ENCODE results near the gene KCTD16.

Gene KCTD16

GRCh38 chr5:144162686-144163085 is 8.0 kb upstream of the KCTD16 start:
- Histone ChIP-seq H3K27ac (ENCODE audit: insufficient read depth, low read length, poor library complexity, severe bottlenecking) (no peak overlapping the region), H3K4me1 (ENCODE audit: control insufficient read depth, insufficient read depth, low read length, poor library complexity, severe bottlenecking) (no peaks in the 10 kb centered on the region), H3K36me3 (ENCODE audit: control insufficient read depth, insufficient read depth, low read length) (peaks cover 54% of the 10 kb centered on the region), H3K27me3 (replicated peaks; ENCODE audit: control insufficient read depth, insufficient read depth, low read length, poor library complexity, severe bottlenecking) (no peaks in the 10 kb centered on the region), H3K4me3 (ENCODE audit: insufficient read depth, low read depth, low read length, poor library complexity, severe bottlenecking) (no peak overlapping the region), H3K9me3 (ENCODE audit: control insufficient read depth, low read length) (no peaks in the 10 kb centered on the region)
- no peak for DNase-seq

GRCh38 chr5:144166696-144167095 is 4.0 kb upstream of the KCTD16 start:
- no peak overlapping the region for H3K4me3 ChIP-seq (ENCODE audit: insufficient read depth, low read depth, low read length, poor library complexity, severe bottlenecking)
- H3K36me3 ChIP-seq (ENCODE audit: control insufficient read depth, insufficient read depth, low read length), result peaks cover 39% of the 10 kb centered on the region
- no peak for DNase-seq
- no peaks in the 10 kb centered on the region for H3K9me3 ChIP-seq (ENCODE audit: control insufficient read depth, low read length)
- H3K27ac ChIP-seq (ENCODE audit: insufficient read depth, low read length, poor library complexity, severe bottlenecking), result no peak overlapping the region
- peaks cover 16% of the 10 kb centered on the region for H3K4me1 ChIP-seq (ENCODE audit: control insufficient read depth, insufficient read depth, low read length, poor library complexity, severe bottlenecking)
- H3K27me3 ChIP-seq (replicated peaks; ENCODE audit: control insufficient read depth, insufficient read depth, low read length, poor library complexity, severe bottlenecking), result no peaks in the 10 kb centered on the region

GRCh38 chr5:144167998-144168397 is 2.7 kb upstream of the KCTD16 start:
- DNase-seq, result no peak
- peaks cover 27% of the 10 kb centered on the region for H3K36me3 ChIP-seq (ENCODE audit: control insufficient read depth, insufficient read depth, low read length)
- no peak overlapping the region for H3K27ac ChIP-seq (ENCODE audit: insufficient read depth, low read length, poor library complexity, severe bottlenecking)
- H3K9me3 ChIP-seq (ENCODE audit: control insufficient read depth, low read length), result no peaks in the 10 kb centered on the region
- no peak overlapping the region for H3K4me3 ChIP-seq (ENCODE audit: insufficient read depth, low read depth, low read length, poor library complexity, severe bottlenecking)
- no peaks in the 10 kb centered on the region for H3K27me3 ChIP-seq (replicated peaks; ENCODE audit: control insufficient read depth, insufficient read depth, low read length, poor library complexity, severe bottlenecking)
- H3K4me1 ChIP-seq (ENCODE audit: control insufficient read depth, insufficient read depth, low read length, poor library complexity, severe bottlenecking), result peaks cover 16% of the 10 kb centered on the region

- Histone ChIP-seq H3K4me1 (ENCODE audit: control insufficient read depth, insufficient read depth, low read length, poor library complexity, severe bottlenecking) (peaks cover 16% of the 10 kb centered on the region), H3K9me3 (ENCODE audit: control insufficient read depth, low read length) (no peaks in the 10 kb centered on the region), H3K27ac (ENCODE audit: insufficient read depth, low read length, poor library complexity, severe bottlenecking) (peak overlapping the region; percentile 92), H3K36me3 (ENCODE audit: control insufficient read depth, insufficient read depth, low read length) (peaks cover 9% of the 10 kb centered on the region), H3K4me3 (ENCODE audit: insufficient read depth, low read depth, low read length, poor library complexity, severe bottlenecking) (peak overlapping the region; percentile 80), H3K27me3 (replicated peaks; ENCODE audit: control insufficient read depth, insufficient read depth, low read length, poor library complexity, severe bottlenecking) (no peaks in the 10 kb centered on the region)
- no peak for DNase-seq
Observed at GRCh38 chr5:144169904-144170275, 783 bp upstream of the KCTD16 start.

- H3K4me1 ChIP-seq (ENCODE audit: control insufficient read depth, insufficient read depth, low read length, poor library complexity, severe bottlenecking), result peaks cover 16% of the 10 kb centered on the region
- peaks cover 2% of the 10 kb centered on the region for H3K36me3 ChIP-seq (ENCODE audit: control insufficient read depth, insufficient read depth, low read length)
- no peaks in the 10 kb centered on the region for H3K27me3 ChIP-seq (replicated peaks; ENCODE audit: control insufficient read depth, insufficient read depth, low read length, poor library complexity, severe bottlenecking)
- H3K9me3 ChIP-seq (ENCODE audit: control insufficient read depth, low read length), result no peaks in the 10 kb centered on the region
- no peak for DNase-seq
- H3K4me3 ChIP-seq (ENCODE audit: insufficient read depth, low read depth, low read length, poor library complexity, severe bottlenecking), result no peak overlapping the region
- H3K27ac ChIP-seq (ENCODE audit: insufficient read depth, low read length, poor library complexity, severe bottlenecking), result no peak overlapping the region
Observed at GRCh38 chr5:144173766-144174165, 3.1 kb downstream of the KCTD16 start.

GRCh38 chr5:144177548-144177947 is 6.9 kb downstream of the KCTD16 start:
- H3K27ac ChIP-seq (ENCODE audit: insufficient read depth, low read length, poor library complexity, severe bottlenecking), result no peak overlapping the region
- no peak for DNase-seq
- no peaks in the 10 kb centered on the region for H3K9me3 ChIP-seq (ENCODE audit: control insufficient read depth, low read length)
- H3K4me1 ChIP-seq (ENCODE audit: control insufficient read depth, insufficient read depth, low read length, poor library complexity, severe bottlenecking), result no peaks in the 10 kb centered on the region
- H3K27me3 ChIP-seq (replicated peaks; ENCODE audit: control insufficient read depth, insufficient read depth, low read length, poor library complexity, severe bottlenecking), result no peaks in the 10 kb centered on the region
- H3K4me3 ChIP-seq (ENCODE audit: insufficient read depth, low read depth, low read length, poor library complexity, severe bottlenecking), result no peak overlapping the region
- no peaks in the 10 kb centered on the region for H3K36me3 ChIP-seq (ENCODE audit: control insufficient read depth, insufficient read depth, low read length)

GRCh38 chr5:144179226-144179625 is 8.6 kb downstream of the KCTD16 start:
- H3K27ac ChIP-seq (ENCODE audit: insufficient read depth, low read length, poor library complexity, severe bottlenecking), result no peak overlapping the region
- H3K9me3 ChIP-seq (ENCODE audit: control insufficient read depth, low read length), result no peaks in the 10 kb centered on the region
- no peaks in the 10 kb centered on the region for H3K27me3 ChIP-seq (replicated peaks; ENCODE audit: control insufficient read depth, insufficient read depth, low read length, poor library complexity, severe bottlenecking)
- H3K36me3 ChIP-seq (ENCODE audit: control insufficient read depth, insufficient read depth, low read length), result no peaks in the 10 kb centered on the region
- no peak for DNase-seq
- H3K4me3 ChIP-seq (ENCODE audit: insufficient read depth, low read depth, low read length, poor library complexity, severe bottlenecking), result no peak overlapping the region
- H3K4me1 ChIP-seq (ENCODE audit: control insufficient read depth, insufficient read depth, low read length, poor library complexity, severe bottlenecking), result peaks cover 5% of the 10 kb centered on the region

GRCh38 chr5:144183254-144183889 is 12.7 kb downstream of the KCTD16 start:
- Histone ChIP-seq H3K4me1 (ENCODE audit: control insufficient read depth, insufficient read depth, low read length, poor library complexity, severe bottlenecking) (peaks cover 11% of the 10 kb centered on the region), H3K27me3 (replicated peaks; ENCODE audit: control insufficient read depth, insufficient read depth, low read length, poor library complexity, severe bottlenecking) (no peaks in the 10 kb centered on the region), H3K9me3 (ENCODE audit: control insufficient read depth, low read length) (no peaks in the 10 kb centered on the region), H3K27ac (ENCODE audit: insufficient read depth, low read length, poor library complexity, severe bottlenecking) (no peak overlapping the region), H3K36me3 (ENCODE audit: control insufficient read depth, insufficient read depth, low read length) (no peaks in the 10 kb centered on the region), H3K4me3 (ENCODE audit: insufficient read depth, low read depth, low read length, poor library complexity, severe bottlenecking) (no peak overlapping the region)
- no peak for DNase-seq

- peak; percentile 80 to 81 (median 81) for DNase-seq
- peaks cover 43% of the 10 kb centered on the region for H3K4me1 ChIP-seq (ENCODE audit: control insufficient read depth, insufficient read depth, low read length, poor library complexity, severe bottlenecking)
- peak overlapping the region; percentile 83 for H3K27ac ChIP-seq (ENCODE audit: insufficient read depth, low read length, poor library complexity, severe bottlenecking)
- H3K9me3 ChIP-seq (ENCODE audit: control insufficient read depth, low read length), result no peaks in the 10 kb centered on the region
- no peaks in the 10 kb centered on the region for H3K36me3 ChIP-seq (ENCODE audit: control insufficient read depth, insufficient read depth, low read length)
- H3K4me3 ChIP-seq (ENCODE audit: insufficient read depth, low read depth, low read length, poor library complexity, severe bottlenecking), result no peak overlapping the region
- H3K27me3 ChIP-seq (replicated peaks; ENCODE audit: control insufficient read depth, insufficient read depth, low read length, poor library complexity, severe bottlenecking), result no peaks in the 10 kb centered on the region
Observed at GRCh38 chr5:144187699-144188294, 17.1 kb downstream of the KCTD16 start.

- H3K27ac ChIP-seq (ENCODE audit: insufficient read depth, low read length, poor library complexity, severe bottlenecking), result peak overlapping the region; percentile 83
- H3K9me3 ChIP-seq (ENCODE audit: control insufficient read depth, low read length), result no peaks in the 10 kb centered on the region
- peak; percentile 79 to 84 (median 79) for DNase-seq
- no peaks in the 10 kb centered on the region for H3K36me3 ChIP-seq (ENCODE audit: control insufficient read depth, insufficient read depth, low read length)
- peaks cover 38% of the 10 kb centered on the region for H3K4me1 ChIP-seq (ENCODE audit: control insufficient read depth, insufficient read depth, low read length, poor library complexity, severe bottlenecking)
- no peak overlapping the region for H3K4me3 ChIP-seq (ENCODE audit: insufficient read depth, low read depth, low read length, poor library complexity, severe bottlenecking)
- H3K27me3 ChIP-seq (replicated peaks; ENCODE audit: control insufficient read depth, insufficient read depth, low read length, poor library complexity, severe bottlenecking), result no peaks in the 10 kb centered on the region
Observed at GRCh38 chr5:144189800-144190429, 19.2 kb downstream of the KCTD16 start.
